Inferior parietal cortex (tissue), 1 donor: ENCODE data around the gene ZBTB7B.

Experiments
- DNase-seq: peaks from one replicate; pipeline ENCODE4 v3.0.0-alpha.2; 2016; ENCODE audit errors: extremely low spot score

Gene ZBTB7B

GRCh38 chr1:155060736-155061135 lies 58.1 kb downstream of the ZBTB7B start:
- DNase-seq: no peak

- DNase-seq: peak; percentile 86
Measured at GRCh38 chr1:155061381-155062150, 59.0 kb downstream of the ZBTB7B start.

GRCh38 chr1:155062151-155062686 lies 59.6 kb downstream of the ZBTB7B start:
- DNase-seq: no peak

GRCh38 chr1:155062702-155063411 lies 60.3 kb downstream of the ZBTB7B start:
- DNase-seq: no peak

- peak; percentile 41 for DNase-seq
Measured at GRCh38 chr1:155063550-155064110, 61.0 kb downstream of the ZBTB7B start, which contains the start of gene EFNA4. TSS of gene EFNA4 (plus strand) at chr1:155063740. CDS start at chr1:155063824, 84 bp downstream.

- DNase-seq: no peak
Measured at GRCh38 chr1:155064111-155064831, 61.7 kb downstream of the ZBTB7B start.

GRCh38 chr1:155064832-155065429 lies 62.3 kb downstream of the ZBTB7B start:
- no peak for DNase-seq

- DNase-seq: no peak
Measured at GRCh38 chr1:155066777-155067176, 64.2 kb downstream of the ZBTB7B start.
